ENCODE measurements around the gene APAF1.
"Not testable (repeated sequence)": the region's sequence is repeated elsewhere in the genome, so short reads cannot be mapped to it uniquely, and the experiment has no call there.

Gene APAF1

DNA sequence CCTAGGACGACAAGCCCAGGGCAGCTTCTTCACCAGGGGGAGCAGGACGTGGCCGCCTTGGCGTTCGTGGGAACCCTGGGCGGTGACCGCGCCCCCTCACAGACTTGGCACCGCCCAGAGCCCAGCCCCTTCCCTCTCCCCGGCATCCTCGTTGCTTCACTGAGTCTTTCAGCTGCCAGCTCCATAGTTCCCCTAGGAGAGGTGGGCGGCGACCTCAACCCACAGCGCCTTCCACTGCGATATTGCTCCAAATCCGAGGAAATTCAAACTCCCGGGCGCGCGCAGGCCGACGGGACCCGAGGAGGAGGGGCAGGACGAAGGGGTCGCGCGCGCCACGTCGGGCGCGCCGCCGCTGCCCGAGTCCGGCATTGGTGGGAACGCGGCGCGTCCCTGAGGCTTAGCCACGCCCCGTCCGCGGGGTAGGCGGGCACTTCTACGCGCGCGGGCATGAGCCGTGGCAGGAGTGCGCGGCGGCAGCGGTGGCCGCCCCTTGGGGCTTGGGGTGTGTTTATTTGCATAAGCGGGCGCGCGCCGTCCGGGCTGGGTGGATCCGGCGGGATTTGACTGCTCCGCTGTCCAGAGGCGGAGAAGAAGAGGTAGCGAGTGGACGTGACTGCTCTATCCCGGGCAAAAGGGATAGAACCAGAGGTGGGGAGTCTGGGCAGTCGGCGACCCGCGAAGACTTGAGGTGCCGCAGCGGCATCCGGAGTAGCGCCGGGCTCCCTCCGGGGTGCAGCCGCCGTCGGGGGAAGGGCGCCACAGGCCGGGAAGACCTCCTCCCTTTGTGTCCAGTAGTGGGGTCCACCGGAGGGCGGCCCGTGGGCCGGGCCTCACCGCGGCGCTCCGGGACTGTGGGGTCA lies at the start of gene APAF1, which contains the start of gene IKBIP:
TSS of gene APAF1 (plus strand) at position 579 of the 860 bp plus-strand sequence. CDS start 3,070 bp downstream, outside the sequence.
TSS of gene IKBIP (minus strand) at position 77 of the 860 bp plus-strand sequence. CDS start 87 bp downstream, outside the sequence.
- peak; percentile 95 for DNase-seq

- DNase-seq, result not testable (repeated sequence)
Measured at GRCh38 chr12:98597313-98597712, 47.8 kb upstream of the APAF1 start.

DNA sequence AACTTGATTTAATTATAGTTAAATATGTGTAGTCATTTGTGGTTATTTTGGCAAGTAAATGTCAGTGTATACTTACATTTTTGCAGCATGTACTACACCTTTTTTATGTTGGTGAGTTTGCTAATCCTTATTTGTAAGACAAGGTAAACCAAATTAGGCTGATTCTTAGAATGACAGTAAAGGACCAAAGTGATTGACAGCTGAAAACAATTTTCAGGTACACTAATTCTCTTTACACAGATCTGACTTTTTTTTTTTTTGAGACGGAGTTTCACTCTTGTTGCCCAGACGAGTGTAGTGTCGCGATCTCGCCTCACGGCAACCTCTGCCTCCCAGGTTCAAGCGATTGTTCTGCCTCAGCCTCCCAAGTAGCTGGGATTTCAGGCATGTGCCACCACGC lies 43.2 kb upstream of the APAF1 start:
- DNase-seq, result no peak

DNA sequence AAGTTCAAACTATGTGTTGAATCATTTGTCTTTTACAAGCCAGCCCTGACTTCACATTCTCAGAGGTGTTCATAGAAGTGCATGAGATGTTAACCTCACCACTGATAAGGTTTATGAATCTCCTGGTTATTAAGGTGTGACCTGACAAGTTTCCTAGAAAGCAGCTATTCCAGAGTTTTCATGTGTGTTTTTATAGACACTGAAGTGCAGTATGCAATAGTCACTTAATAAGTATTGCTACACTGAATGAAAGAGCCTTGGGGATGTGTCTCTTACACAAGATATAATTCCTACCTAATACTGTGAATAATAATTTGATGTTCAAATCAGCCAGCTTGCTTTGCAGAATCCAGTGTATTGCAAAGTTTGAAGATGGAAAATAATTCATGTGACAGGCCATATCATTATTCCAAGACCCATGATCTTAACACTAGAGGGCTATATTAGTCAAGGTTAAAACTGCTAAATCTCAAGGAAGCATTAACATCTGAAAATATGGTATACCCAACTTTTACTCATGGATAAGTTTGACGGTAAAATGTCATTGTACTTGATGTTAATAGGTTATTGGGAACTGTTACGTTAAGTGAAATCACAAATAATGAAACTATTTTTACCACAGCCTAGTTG lies 38.6 kb upstream of the APAF1 start:
- DNase-seq, result no peak

DNA sequence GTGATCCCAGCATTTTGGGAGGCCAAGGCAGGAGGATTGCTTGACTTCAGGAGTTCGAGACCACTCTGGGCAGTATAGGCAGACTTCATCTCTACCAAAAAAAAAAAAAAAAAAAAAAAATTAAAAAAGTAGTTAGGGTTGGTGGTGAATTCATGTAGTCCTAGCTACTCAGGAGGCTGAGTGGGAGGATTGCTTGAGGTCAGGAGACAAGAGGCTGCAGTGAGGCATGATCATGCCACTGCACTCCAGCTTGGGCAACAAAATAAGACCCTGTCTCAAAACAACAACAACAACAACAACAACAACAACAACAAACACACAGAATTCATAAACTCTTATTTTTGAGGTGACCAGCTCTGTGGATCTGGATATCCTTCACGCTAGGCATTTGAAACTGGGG lies 34.5 kb upstream of the APAF1 start:
- DNase-seq, result no peak

GRCh38 chr12:98612696-98613334 lies 32.3 kb upstream of the APAF1 start:
- no peak for DNase-seq

DNA sequence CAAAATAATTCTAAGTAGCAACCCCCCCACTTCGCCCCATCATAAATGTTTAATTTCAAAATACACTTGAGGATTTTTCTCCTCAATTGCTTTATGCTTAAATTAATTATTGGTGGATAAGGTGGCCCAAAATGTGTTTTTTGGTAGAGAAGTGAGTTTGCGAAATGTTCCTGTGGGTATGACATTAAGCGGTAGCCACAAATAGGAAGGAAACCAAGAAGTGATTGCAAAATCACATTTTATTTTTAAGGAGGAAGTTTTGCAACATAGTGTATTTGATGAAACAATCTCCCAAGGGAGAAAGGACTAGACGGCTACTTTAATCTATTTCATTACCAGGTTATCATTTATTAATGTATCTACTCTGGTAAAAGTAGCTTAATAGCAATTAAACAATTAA lies 26.1 kb upstream of the APAF1 start:
- DNase-seq, result no peak

- DNase-seq, result no peak
Measured at GRCh38 chr12:98635657-98636323, 9.3 kb upstream of the APAF1 start.

DNA sequence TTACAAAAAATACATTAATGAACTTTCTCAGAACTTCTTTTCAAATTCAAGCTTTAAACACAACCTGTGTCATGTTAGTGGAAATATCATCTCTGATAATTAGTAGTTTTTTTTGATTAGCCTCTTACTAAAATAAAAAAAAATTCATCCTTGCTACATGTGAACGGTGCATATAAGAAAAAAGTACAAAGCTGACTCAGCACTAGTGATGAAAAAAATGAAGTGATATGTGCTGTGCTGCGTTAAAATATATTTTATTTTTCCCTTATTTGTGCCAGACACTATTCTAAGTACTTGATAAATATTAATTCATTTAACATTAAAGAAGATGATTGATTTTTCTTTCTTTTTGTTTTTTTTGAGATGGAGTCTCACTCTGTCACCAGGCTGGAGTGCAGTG lies 8.0 kb upstream of the APAF1 start:
- no peak for DNase-seq

DNA sequence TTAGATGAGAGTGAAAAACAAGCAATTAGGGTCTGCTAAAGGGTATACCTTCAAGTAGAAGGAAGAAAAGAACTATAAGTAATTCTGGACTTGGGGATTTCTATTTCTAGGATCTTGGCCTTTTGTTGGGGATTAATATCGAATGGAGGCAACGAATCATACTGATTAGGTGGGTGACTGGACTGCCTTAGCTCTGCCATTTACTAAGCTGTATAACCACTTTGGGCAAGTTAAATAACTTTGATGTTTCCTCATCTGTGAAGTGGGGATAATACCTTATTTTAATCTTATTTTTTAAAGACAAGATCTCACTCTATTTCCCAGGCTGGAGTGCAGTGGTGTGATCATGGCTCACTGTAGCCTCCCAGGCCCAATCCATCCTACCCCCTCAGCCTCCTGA lies 7.1 kb upstream of the APAF1 start:
- DNase-seq, result no peak

DNA sequence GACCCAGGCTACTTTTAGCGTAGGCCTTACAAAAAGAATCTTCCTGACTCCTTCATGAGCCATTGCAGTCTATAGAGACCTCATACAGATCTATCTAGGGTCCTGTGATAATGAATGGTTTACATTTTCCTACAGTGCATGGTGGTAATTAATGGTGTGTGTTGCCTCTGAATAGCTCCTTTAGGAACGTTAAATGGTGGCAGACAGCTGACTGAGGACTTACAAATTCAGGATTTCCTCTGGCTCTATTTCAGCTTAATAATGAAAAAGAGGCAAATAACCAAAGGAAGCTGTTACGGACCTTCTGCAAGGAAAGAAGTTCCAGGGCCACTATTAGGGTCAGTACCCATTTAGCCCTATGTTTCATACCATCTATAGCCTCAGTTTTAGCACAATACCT lies 5.6 kb upstream of the APAF1 start:
- no peak for DNase-seq

GRCh38 chr12:98642801-98643200 lies 2.3 kb upstream of the APAF1 start:
- DNase-seq, result not testable (repeated sequence)

DNA sequence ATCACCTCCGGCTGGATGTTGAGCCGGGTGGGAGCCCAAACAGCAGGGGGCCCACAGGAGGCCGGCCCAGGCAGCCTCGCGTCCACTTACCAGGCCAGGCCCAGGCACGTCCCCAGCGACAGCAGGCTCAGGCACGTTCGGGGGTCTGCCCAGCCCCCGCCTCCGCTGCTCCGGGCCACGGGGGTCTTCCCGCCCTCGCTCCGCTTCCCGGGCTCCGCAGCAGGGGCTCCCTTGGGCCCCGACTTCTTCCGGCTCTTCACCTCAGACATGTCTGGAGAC lies 718 bp upstream of the APAF1 start:
- no peak for DNase-seq

DNA sequence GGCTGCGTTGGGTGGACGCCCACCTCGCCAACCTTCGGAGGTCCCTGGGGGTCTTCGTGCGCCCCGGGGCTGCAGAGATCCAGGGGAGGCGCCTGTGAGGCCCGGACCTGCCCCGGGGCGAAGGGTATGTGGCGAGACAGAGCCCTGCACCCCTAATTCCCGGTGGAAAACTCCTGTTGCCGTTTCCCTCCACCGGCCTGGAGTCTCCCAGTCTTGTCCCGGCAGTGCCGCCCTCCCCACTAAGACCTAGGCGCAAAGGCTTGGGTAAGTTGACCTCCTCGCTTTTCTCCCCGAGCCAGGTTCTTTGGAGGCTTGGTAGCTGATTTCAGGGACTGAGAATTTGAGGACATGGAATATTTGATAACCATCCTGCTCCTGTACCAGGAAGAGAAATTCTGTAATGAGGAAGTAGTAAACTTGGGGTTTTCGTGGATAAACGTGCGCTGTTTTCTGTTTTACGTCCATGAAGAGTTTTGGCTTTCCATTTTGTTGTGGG lies 530 bp downstream of the APAF1 start:
- DNase-seq, result peak; percentile 9

GRCh38 chr12:98646294-98647090 lies 1.4 kb downstream of the APAF1 start:
- DNase-seq, result peak; percentile 6

DNA sequence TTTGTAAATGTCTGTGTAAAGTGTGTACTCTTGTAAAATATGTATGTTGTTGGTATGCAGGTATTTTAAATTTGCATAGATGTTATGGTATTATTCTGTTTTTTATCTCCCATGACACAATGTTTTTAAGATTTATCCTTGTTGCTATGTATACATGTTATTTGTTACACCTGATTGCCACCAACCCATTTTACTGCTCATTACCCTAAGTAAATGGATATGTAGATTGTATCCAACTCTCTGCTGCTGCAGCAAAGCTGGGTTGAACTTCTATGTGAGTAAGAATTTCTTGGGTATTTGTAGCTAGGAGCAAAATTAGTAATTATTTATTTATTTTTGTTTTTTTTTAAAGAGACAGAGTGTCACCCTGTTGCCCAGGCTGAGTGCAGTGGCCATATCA lies 6.2 kb downstream of the APAF1 start:
- no peak for DNase-seq

- peak; percentile 71 for DNase-seq
Measured at GRCh38 chr12:98653866-98654493, 8.9 kb downstream of the APAF1 start.

DNA sequence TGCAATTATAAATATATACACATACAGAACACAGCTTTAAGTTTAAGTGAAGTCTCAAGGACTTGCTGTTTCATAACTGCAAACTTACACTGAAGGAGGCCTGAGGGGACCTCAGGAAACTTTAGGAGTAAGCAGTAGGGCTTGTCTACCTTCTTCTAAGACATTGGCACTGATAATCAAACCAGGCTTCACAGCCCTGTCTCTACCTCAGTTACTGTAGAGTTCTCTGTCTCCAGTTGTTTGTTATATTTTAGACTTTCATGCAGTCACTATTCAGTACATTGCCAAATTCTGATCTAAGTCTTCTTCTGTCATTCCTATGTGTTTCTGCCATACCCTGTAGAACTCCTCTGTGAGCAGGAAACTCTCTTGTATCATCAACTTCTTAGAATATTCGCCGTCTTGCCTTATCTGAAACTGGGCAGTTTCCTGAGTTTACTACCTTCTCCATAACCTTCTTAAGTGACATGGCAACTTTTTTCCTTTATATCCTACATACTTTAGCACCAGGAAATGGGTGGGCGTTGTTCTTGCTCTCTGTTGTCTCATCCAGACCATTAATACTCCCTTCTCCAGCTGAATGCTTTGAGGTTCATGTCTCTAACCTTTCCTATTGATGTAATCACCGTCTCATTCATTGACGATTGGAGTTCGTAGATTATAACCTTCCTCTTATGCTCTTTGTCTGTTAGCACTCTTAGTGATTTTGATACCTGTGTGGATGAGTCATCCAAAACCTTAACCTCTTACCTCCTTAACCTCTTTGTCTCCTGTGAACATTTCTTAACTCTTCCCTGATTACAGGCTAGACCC lies 11.4 kb downstream of the APAF1 start:
- no peak for DNase-seq

- no peak for DNase-seq
Measured at GRCh38 chr12:98660521-98660920, 15.4 kb downstream of the APAF1 start.

GRCh38 chr12:98669751-98670150 lies 24.7 kb downstream of the APAF1 start:
- no peak for DNase-seq

DNA sequence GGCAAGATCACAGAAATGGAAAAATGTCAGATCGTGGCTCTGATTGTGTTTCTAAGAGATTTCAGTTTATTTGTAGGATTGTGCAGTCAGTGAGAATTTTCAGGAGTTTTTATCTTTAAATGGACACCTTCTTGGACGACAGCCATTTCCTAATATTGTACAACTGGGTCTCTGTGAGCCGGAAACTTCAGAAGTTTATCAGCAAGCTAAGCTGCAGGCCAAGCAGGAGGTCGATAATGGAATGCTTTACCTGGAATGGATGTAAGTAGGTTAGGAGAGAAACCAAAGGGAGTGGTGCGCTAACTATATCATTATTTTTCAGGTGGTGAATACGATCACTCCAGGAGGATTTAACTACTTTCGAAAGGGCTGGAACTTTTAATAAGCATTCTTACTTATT lies 26.4 kb downstream of the APAF1 start:
- DNase-seq, result no peak

All from CD4-positive, alpha-beta T cell treated with Interleukin-17A for 1 hour (primary cell).